Left hindlimb (tissue), 1 donor: Measurements from ENCODE around the gene PPP2R5B.

Experiments used
- DNase-seq: peaks from one replicate; pipeline ENCODE4 v3.0.0-alpha.2; 2018

PPP2R5B gene

DNA sequence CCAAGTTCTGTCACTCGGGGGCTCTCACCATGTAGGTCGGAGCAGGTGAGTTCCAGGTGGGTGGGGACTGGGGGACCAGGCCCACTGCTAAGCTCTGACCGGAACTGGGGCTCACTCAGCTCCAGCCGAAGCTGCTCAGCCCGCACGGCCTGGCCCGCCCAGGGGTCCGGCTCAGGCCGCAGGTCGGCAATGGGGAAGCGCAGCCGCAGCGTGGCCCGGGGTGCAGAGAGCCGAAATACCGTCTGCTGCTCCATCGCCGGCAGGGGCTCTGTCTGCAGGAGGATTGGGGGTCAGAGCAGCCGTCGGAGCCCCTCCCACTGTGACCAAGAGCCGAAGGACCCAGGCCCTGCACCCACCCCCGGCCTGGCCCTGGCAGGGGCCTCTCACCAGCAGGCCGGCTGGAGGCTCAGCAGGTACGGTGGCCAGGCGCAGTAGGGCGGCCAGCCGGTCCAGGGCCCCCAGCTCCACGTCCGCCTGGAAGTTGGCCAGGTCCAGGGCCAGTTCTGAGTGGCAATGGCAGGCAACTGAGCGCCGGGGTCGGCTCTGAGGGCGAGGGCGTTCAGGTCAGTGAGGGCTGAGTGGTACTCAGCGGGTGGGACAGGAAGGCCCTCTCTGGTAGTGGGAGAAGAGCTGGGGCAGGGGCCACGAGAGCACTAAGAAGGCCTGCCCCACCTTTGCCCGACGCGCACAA lies 14.7 kb upstream of the PPP2R5B start:
- DNase-seq = no peak

DNA sequence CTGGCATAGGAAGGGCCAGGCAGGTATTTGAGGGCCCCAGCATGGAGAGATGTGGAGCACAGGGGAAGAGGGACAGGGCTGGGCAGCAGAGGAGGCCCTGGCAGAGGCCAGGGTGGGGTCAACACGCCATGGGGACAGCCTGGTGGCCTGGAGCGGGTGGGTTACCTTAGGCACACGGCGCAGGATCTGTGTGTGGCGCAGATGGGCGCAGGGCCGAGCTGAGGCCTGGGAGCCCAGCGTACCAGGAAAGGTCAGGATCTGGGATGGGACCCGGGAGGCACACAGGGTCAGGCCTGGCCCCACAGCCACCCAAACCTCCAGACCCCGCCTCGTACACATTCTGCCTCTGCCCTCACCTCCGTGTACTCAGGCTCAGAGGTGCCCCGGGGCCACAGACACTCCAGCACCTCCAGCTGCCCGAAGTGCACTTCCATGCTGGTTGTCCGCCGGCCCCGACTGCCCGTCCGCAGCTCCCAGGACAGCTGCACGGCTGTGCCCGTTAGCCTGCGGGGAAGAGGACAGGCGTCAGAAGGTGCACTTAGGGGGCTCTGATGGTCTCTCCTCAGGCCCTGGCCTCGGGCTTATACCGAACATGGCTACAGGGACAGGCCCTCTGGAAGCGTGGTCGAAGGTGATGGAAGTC lies 13.9 kb upstream of the PPP2R5B start:
- DNase-seq = no peak

- no peak for DNase-seq
Observed at GRCh38 chr11:64911142-64911541, 13.3 kb upstream of the PPP2R5B start.

GRCh38 chr11:64911689-64912088 lies 12.8 kb upstream of the PPP2R5B start:
- DNase-seq = no peak

DNA sequence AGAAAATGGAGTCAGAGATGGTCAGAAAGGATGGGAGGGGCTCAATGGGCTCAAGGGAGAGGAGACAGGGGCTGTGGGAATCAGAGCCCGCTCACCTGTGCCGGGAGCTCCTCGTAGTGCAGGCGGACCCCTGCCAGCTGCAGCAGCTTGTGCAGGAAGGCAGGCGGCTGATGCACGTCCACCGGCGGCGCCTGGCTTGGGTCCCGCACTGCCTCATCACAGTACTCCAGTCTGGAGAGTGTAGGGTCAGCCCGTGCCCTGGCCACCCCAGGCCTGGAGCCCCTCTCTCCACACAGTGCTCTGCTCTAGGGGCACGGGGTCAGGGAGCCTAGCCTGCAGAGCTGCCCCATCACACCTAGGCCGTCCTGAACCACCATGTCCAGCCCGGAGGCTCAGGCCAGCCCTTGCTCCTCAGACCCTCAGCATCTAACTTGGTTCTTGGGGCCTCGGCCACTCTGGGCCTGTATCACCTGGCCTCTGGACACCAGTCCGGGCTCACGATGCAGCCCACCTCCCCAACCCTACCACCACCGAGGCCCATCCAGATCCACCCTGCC lies 11.2 kb upstream of the PPP2R5B start:
- no peak for DNase-seq

- DNase-seq = no peak
Observed at GRCh38 chr11:64914123-64914522, 10.4 kb upstream of the PPP2R5B start.

DNA sequence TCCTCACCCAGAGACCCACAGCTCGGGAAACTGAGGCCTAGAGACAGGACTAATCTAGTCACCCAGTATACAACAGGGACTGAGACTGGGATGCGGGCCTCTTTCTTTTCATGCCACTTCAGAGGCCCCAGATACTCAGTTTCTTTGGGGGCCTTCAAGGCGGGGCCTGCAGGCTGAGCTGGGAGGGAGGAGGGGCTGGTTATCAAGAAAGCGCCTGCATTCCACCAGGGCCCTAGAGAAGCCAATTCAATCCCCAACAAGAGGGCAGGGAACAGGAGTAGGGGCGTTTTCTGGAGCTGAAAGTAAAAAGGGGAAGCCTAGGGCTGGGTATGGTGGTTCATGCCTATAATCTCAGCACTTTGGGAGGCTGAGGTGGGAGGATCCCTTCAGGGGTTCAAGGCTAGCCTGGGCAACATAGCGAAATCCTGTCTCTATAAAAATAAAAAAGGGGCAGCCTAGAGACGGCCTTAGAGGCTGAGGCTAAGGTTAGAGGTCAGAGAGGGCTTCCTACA lies 9.1 kb upstream of the PPP2R5B start:
- DNase-seq = no peak

GRCh38 chr11:64916040-64916774 lies 8.3 kb upstream of the PPP2R5B start:
- DNase-seq = no peak

GRCh38 chr11:64916775-64917662 lies 7.5 kb upstream of the PPP2R5B start, which contains the start of gene ATG2A:
Gene ATG2A, minus strand, starts transcription at chr11:64917209. Its CDS starts 74 bp downstream, at chr11:64917135.
- DNase-seq = peak; percentile 99

- DNase-seq = no peak
Observed at GRCh38 chr11:64917663-64917995, 6.9 kb upstream of the PPP2R5B start.

DNA sequence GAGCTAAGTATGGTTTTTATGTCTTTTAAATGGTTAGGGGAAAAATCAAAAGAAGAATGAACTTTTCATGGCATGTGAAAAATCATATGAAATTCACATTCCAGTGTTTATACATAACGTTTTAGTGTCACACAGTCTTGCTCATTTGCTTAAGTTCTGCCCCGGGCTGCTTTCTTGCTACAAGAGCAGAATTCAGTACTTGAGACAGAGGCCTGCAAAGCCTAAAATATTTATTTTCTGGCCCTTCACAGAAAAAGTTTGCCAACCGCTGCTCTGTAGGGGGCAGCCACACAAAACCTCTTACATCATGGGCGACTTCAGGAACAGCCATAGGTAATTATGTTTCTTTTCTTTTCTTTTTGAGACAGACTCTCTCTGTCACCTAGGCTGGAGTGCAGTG lies 6.5 kb upstream of the PPP2R5B start:
- peak; percentile 34 for DNase-seq

- no peak for DNase-seq
Observed at GRCh38 chr11:64919627-64920026, 4.9 kb upstream of the PPP2R5B start.

- no peak for DNase-seq
Observed at GRCh38 chr11:64920124-64920523, 4.4 kb upstream of the PPP2R5B start.

- DNase-seq = no peak
Observed at GRCh38 chr11:64921384-64921783, 3.1 kb upstream of the PPP2R5B start.

- no peak for DNase-seq
Observed at GRCh38 chr11:64923151-64923661, 1.3 kb upstream of the PPP2R5B start.

DNA sequence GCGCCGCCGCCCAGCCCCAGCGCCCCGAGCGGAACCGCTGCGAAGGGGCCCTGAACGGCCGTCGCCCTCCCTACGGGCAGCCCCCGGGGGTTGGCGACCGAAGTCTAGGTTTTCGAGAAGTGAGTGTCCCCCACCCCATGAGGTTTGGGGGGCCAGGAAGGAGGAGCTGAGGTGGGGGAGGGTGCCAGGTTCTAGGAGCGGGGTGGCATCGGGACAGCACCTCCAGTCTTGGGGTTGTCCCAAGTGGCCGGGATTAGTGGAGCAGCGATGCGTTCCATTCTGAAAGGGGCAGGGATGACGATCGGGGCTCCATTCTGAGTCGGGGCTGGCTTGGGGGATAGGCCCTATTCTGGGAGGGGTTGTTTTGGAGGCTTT lies 408 bp downstream of the PPP2R5B start:
- no peak for DNase-seq

DNA sequence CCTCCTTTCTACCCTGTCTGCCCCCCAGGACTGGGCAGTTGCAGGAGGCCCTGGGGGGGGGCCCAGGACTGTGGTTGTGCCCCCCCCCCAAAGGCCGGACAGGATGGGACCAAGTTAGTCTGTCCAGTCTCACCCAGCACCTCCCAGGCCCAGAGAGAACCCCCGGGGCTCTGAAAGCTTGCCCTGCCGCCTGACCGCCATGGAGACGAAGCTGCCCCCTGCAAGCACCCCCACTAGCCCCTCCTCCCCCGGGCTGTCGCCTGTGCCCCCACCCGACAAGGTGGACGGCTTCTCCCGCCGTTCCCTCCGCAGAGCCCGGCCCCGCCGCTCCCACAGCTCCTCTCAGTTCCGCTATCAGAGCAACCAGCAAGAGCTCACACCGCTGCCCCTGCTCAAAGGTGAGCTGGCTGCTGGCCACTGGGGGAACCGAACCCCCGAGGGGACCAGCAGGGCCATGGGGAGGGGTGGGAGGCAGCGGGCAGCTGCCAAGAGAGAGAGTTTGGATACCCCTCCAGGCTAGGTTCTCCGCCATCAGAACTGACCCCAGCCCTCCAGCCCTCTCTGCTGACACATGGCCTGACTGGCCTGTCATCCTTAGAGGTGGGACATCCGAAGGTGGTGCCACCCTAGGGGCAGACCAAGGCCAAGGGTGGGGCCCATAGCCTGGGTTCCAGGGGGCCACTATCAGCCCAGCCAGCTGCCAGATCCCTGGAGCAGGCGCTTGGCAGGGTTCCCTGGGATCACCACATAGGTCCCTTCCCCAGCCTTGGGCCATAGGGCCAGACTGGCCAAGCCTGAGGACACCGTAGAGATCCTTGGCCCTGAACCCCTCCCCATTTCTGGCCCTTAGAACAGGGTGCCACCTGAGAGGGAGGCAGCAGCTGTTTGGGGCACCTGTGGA lies 1.3 kb downstream of the PPP2R5B start:
- no peak for DNase-seq

- DNase-seq = no peak
Observed at GRCh38 chr11:64926689-64927088, 2.2 kb downstream of the PPP2R5B start.

GRCh38 chr11:64928957-64929356 lies 4.5 kb downstream of the PPP2R5B start:
- DNase-seq = no peak

DNA sequence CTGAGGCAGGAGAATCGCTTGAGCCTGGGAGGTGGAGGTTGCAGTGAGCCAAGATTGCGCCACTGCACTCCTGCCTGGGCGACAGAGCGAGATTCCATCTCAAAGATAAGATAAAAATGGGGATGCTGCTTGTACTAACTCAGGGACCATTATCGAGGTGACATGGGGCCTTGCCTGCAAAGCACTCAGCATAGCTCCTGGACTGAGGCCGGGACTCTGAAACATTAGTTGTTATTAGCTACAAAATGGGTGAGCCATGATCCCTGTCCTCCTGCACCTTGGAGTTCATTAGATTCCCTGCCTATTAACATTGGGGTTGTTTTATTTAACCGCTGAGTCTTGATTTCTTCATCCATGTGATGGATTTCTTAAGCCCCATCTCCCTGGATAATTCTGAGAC lies 5.1 kb downstream of the PPP2R5B start:
- no peak for DNase-seq

- DNase-seq = no peak
Observed at GRCh38 chr11:64930340-64930739, 5.9 kb downstream of the PPP2R5B start.
